ENCODE results near the gene GAS7.
"Not testable (repeated sequence)": the region's sequence is repeated elsewhere in the genome, so short reads cannot be mapped to it uniquely, and the experiment has no call there.

GAS7 gene

DNA sequence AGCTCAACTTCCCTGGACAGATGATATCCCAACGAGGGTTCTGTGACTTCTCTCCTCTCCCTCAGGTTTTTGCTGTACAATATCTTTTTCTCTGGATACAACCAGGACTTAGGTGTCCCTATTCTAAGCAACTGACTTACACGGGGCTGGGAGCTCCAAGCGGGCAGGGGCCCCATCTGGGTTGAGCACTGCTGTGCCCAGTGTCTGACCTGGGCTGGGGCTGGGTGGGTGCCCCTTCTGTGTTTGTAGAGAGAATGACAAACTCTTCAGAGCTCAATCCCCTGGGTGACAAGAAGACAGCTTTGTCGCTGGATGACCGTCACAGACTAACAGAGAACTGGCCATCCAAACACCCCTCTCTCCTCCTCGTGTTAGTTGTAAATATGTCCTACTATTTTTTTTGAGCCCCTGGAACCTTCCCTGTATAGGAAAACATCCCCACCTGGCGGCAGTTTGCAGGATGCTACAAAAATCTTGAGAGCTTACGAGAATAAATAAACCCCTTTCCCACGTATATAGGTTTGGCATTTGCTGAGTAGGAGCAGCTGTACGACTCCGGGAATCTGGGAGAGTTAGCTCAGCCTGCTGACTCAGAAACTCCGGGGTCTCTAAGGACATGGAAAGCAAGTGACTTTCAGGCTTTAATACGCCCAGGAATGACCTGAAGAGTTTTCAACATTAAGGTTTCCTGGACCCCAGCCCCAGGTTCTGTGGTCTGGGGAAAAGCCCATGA is 269.6 kb downstream of the GAS7 start:
- TF ChIP-seq, protein P1, sequence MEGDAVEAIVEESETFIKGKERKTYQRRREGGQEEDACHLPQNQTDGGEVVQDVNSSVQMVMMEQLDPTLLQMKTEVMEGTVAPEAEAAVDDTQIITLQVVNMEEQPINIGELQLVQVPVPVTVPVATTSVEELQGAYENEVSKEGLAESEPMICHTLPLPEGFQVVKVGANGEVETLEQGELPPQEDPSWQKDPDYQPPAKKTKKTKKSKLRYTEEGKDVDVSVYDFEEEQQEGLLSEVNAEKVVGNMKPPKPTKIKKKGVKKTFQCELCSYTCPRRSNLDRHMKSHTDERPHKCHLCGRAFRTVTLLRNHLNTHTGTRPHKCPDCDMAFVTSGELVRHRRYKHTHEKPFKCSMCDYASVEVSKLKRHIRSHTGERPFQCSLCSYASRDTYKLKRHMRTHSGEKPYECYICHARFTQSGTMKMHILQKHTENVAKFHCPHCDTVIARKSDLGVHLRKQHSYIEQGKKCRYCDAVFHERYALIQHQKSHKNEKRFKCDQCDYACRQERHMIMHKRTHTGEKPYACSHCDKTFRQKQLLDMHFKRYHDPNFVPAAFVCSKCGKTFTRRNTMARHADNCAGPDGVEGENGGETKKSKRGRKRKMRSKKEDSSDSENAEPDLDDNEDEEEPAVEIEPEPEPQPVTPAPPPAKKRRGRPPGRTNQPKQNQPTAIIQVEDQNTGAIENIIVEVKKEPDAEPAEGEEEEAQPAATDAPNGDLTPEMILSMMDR (IDR thresholded peaks at IDR 0.05; ENCODE audit: insufficient read depth, low read depth, low read length, missing control alignments) = peak; percentile 31
- peak; percentile 34 for DNase-seq (ENCODE audit: low read depth)
- no peak overlapping the region for H3K4me3 ChIP-seq (ENCODE audit: low read length)

DNA sequence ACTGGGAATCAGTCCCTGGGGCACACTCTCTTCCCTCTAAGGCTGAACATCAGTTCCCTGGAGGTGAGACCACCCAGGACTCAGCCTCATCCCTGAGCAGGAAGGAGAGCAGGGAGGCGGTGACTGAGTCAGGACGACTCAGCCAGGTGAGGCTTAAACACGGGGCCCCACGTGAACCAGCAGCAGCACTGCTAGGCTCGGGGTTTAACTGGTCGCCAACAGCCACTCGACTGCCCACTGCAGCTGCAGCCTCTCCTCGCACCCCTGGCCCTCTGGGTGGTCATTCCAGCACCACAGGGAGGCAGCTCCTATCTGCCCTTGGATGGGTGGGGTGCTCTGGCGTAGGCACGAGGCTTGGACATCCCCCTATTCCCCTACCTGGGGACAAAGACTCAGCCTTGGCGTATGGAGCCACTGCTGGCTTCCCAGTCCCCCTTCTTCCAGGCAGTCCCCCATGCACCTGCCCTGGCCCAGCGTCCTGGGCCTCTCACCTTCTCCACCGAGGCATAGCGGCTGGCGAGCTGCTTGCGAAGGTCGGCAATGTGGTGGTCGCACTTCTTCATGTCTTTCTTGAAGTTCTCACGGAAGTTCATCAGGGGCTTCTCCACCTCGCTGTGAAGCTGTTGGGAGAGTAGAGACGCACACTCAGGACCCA is 272.1 kb downstream of the GAS7 start:
- no peak overlapping the region for H3K4me3 ChIP-seq (ENCODE audit: low read length)
- DNase-seq (ENCODE audit: low read depth) = peak; percentile 24
- TF ChIP-seq, protein P1 (IDR thresholded peaks at IDR 0.05; ENCODE audit: insufficient read depth, low read depth, low read length, missing control alignments) = no peak

DNA sequence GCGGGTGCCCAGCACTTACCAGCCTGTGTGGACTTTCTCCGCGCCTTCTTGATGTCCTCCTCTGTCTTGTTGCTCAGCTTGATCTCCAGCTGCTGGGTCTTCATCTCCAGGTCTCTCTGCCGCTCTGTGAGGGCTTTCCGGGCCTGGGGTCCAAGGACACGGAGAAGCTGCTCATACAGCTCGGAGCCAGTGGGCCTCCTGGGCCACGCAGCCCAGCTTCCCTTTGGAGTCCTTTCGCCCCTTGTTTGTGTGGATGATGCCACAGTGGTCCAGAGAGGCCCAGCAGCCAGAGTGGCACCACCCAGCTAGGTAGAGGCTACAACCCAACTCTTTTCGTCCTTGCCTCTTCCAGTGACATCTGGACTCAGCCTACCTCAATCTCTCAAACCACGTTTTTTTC is 272.9 kb downstream of the GAS7 start:
- TF ChIP-seq, protein P1 (IDR thresholded peaks at IDR 0.05; ENCODE audit: insufficient read depth, low read depth, low read length, missing control alignments) = no peak
- H3K4me3 ChIP-seq (ENCODE audit: low read length) = no peak overlapping the region
- DNase-seq (ENCODE audit: low read depth) = no peak

DNA sequence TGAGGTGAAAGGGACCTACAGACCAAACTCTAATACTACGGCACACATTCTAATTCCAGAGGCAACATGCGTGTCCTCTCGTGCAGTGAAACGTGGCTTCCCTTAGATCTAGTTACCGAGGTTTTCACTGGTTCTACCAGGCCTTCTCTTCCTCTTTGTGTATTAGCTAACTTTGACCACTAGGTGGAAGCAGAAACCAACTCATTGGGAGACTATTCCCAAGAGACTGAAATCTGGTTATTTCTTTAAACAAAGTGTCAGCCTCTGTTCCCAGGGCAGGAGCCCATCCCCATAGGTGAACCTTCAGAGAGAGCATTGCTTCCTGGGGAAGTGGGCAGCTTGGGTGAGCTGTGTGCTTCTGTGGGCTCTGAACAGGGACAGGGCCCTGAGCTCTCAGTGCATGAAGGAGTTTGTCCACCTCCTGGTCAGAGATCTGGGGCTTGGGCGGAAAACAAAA is 273.6 kb downstream of the GAS7 start:
- TF ChIP-seq, protein P1 (IDR thresholded peaks at IDR 0.05; ENCODE audit: insufficient read depth, low read depth, low read length, missing control alignments) = peak; percentile 76
- peak; percentile 58 for DNase-seq (ENCODE audit: low read depth)
- no peak overlapping the region for H3K4me3 ChIP-seq (ENCODE audit: low read length)

DNA sequence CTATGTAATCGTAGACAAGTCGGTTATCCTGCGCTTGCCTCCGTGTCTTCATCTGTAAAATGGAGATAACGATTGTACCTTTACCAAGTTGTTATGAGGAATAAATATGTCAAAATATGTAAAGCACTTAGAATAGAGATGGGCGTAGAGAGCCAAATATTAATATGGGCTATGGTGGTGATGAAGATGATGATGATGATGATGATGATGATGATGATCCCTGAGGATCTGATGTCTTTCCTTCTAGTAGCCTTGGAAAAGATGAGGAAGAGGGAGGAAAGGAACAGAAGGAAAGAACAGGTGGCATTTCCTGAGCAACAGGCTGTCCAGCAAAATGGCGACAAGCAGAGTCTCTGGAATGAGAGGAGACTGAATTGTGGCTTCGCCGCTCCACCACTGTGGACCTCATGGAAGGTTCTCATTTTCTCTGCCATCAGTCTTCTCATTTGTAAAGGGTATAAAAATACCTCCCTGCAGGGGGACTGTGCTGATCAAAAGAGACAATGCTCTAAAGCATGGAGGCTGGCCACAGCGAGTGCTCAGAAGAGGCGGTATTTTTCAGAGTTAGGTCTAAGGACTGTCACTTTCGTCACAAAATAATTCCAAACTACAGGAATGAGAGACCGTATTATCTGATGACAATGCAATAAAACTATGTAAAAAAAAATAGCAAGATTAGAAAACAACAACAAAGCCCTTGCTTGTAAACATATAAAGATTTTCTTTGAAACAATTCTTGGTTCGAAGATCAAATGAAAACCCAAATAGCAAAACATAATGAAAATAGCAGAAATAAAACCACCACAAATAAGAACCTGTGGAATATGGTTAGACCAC is 276.2 kb downstream of the GAS7 start:
- no peak overlapping the region for H3K4me3 ChIP-seq (ENCODE audit: low read length)

DNA sequence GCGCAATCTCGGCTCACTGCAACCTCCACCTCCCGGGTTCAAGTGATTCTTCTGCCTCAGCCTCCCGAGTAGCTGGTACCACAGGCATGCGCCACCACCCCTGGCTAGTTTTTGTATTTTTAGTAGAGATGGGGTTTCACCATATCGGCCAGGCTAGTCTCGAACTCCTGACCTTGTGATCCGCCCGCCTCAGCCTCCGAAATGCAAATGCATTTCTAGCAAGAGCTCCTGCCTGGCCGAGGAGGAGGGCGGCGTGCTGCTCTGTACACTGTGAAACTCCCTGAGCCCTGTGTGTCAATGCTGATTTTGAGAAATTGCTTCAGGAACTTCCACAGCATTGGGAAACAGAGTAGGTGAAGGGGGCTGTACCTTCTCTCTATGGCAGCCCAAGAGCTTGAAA is 277.2 kb downstream of the GAS7 start:
- not testable (repeated sequence) for H3K4me3 ChIP-seq (ENCODE audit: low read length); DNase-seq (ENCODE audit: low read depth)

More for the DNA sequence above, 276.2 kb downstream of the GAS7 start:
- TF ChIP-seq, protein P1 (IDR thresholded peaks at IDR 0.05; ENCODE audit: insufficient read depth, low read depth, low read length, missing control alignments) = no peak
- DNase-seq (ENCODE audit: low read depth) = no peak

DNA sequence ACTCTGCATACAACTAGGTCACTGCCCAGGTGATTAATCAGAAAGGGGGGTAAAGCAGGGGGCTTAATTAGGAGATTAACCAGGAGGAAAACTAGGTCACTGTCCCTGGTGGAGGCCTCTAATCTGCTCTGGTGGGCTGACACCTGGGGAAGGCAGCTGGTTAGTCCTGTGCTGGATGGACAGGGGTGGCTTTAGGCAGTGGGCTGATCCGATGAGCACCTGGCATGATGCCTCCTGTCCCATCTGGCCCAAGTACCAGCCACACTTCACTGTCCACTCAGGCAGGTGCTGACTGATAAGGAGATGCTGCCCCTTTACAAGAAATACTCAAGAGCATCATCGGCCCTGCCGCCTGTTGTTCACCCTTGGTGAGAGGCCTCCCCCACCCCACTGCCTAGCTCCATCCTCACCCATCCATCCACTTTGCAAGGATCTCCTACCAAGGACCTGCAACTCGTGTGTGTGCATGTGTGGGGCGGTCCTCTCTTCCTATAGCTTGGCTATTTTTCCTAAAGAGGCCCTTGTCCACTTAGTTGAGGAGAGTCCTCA is 279.5 kb downstream of the GAS7 start:
- no peak for DNase-seq (ENCODE audit: low read depth)
- no peak overlapping the region for H3K4me3 ChIP-seq (ENCODE audit: low read length)
- TF ChIP-seq, protein P1 (IDR thresholded peaks at IDR 0.05; ENCODE audit: insufficient read depth, low read depth, low read length, missing control alignments) = no peak
